H9 (cell line): ENCODE data around the gene MAGI1. TPM values are rescaled to one million over a fixed set of nuclear protein-coding genes. Genes with fewer than 3 reads are reported as not detected.

Source experiments
- DNase-seq: peaks from one replicate; pipeline ENCODE4 v3.0.0-alpha.2; 2017
- H2AFZ ChIP-seq: one replicate; pipeline ENCODE4 v1.6.1; 2013; ENCODE audit warnings: mild to moderate bottlenecking, low read length, control low read depth, moderate library complexity
- H2AK5ac ChIP-seq: 2 replicates; pipeline ENCODE4 v1.6.1; 2013; ENCODE audit warnings: low read length, control low read depth, mixed read lengths; ENCODE audit not compliant: insufficient read length
- H2BK120ac ChIP-seq: one replicate; pipeline ENCODE4 v1.6.1; 2013; ENCODE audit warnings: low read depth, mild to moderate bottlenecking, low read length, control low read depth, inconsistent platforms; ENCODE audit not compliant: poor library complexity, severe bottlenecking
- H2BK12ac ChIP-seq: 2 replicates; pipeline ENCODE4 v1.6.1; 2013; ENCODE audit warnings: low read length, control low read depth, mixed read lengths, low read depth; ENCODE audit not compliant: insufficient read length
- H2BK15ac ChIP-seq: 2 replicates; pipeline ENCODE4 v1.6.1; 2013; ENCODE audit warnings: low read depth, low read length, control low read depth
- H2BK20ac ChIP-seq: one replicate; pipeline ENCODE4 v1.6.1; 2013; ENCODE audit warnings: low read depth, mild to moderate bottlenecking, low read length, control low read depth, inconsistent platforms; ENCODE audit not compliant: poor library complexity, severe bottlenecking
- H2BK5ac ChIP-seq: 2 replicates; pipeline ENCODE4 v1.6.1; 2013; ENCODE audit warnings: low read length, control low read depth, mixed read lengths; ENCODE audit not compliant: insufficient read length
- H3K14ac ChIP-seq: 2 replicates; pipeline ENCODE4 v1.6.1; 2013; ENCODE audit warnings: low read length, control low read depth; ENCODE audit not compliant: insufficient read depth
- H3K18ac ChIP-seq: 2 replicates; pipeline ENCODE4 v1.6.1; 2013; ENCODE audit warnings: low read depth, mild to moderate bottlenecking, mixed read lengths, low read length, control low read depth; ENCODE audit not compliant: insufficient read length
- H3K23ac ChIP-seq: 2 replicates; pipeline ENCODE4 v1.6.1; 2013; ENCODE audit warnings: low read length, control low read depth, mixed read lengths, low read depth; ENCODE audit not compliant: insufficient read length
- H3K23me2 ChIP-seq: 2 replicates; pipeline ENCODE4 v1.6.1; 2013; ENCODE audit warnings: low read depth, mild to moderate bottlenecking, mixed read lengths, low read length, control low read depth; ENCODE audit not compliant: insufficient read length, poor library complexity, severe bottlenecking
- H3K27ac ChIP-seq: 2 replicates; pipeline ENCODE4 v1.5.1; 2013; ENCODE audit warnings: low read length, control low read depth, mixed read lengths, low read depth; ENCODE audit not compliant: insufficient read length
- H3K27me3 ChIP-seq: 2 replicates; pipeline ENCODE4 v1.6.1; 2013; ENCODE audit warnings: low read length, control low read depth, inconsistent platforms; ENCODE audit not compliant: insufficient read depth
- H3K4ac ChIP-seq: 2 replicates; pipeline ENCODE4 v1.6.1; 2013; ENCODE audit warnings: low read depth, mild to moderate bottlenecking, control low read depth, inconsistent platforms, low read length, moderate library complexity
- H3K4me1 ChIP-seq: 2 replicates; pipeline ENCODE4 v1.6.1; 2013; ENCODE audit warnings: low read length, control low read depth, inconsistent platforms; ENCODE audit not compliant: insufficient read depth
- H3K4me2 ChIP-seq: 2 replicates; pipeline ENCODE4 v1.6.1; 2013; ENCODE audit warnings: low read length, control low read depth, mixed read lengths; ENCODE audit not compliant: insufficient read length, insufficient read depth
- H3K56ac ChIP-seq: 2 replicates; pipeline ENCODE4 v1.6.1; 2013; ENCODE audit warnings: low read depth, mild to moderate bottlenecking, mixed read lengths, low read length, control low read depth; ENCODE audit not compliant: insufficient read length
- H3K79me1 ChIP-seq: 2 replicates; pipeline ENCODE4 v1.6.1; 2013; ENCODE audit warnings: low read depth, mild to moderate bottlenecking, moderate library complexity, low read length, control low read depth, inconsistent platforms; ENCODE audit not compliant: insufficient read depth, poor library complexity, severe bottlenecking
- H3K79me2 ChIP-seq: 2 replicates; pipeline ENCODE4 v1.6.1; 2013; ENCODE audit warnings: low read length, control low read depth, inconsistent platforms; ENCODE audit not compliant: insufficient read depth
- H3K9ac ChIP-seq: 2 replicates; pipeline ENCODE4 v1.6.1; 2013; ENCODE audit warnings: low read length, control low read depth, mixed read lengths; ENCODE audit not compliant: insufficient read length; ENCODE audit errors: extremely low read depth
- H3K9me3 ChIP-seq: one replicate; pipeline ENCODE4 v1.6.1; 2013; ENCODE audit warnings: low read depth, low read length, inconsistent platforms; ENCODE audit not compliant: control insufficient read depth
- H3T11ph ChIP-seq: one replicate; pipeline ENCODE4 v1.6.1; 2013; ENCODE audit warnings: mild to moderate bottlenecking, low read length, control low read depth, inconsistent platforms
- H4K20me1 ChIP-seq: one replicate; pipeline ENCODE4 v1.6.1; 2013; ENCODE audit not compliant: control insufficient read depth, insufficient read length, insufficient read depth
- H4K5ac ChIP-seq: 2 replicates; pipeline ENCODE4 v1.6.1; 2013; ENCODE audit warnings: low read depth, mild to moderate bottlenecking, mixed read lengths, low read length, control low read depth; ENCODE audit not compliant: insufficient read length
- H4K8ac ChIP-seq: replicated peaks from 2 replicates; pipeline ENCODE4 v1.6.1; 2013; ENCODE audit warnings: low read length, control low read depth, mixed read lengths, low read depth; ENCODE audit not compliant: insufficient read length
- H4K91ac ChIP-seq: 2 replicates; pipeline ENCODE4 v1.6.1; 2013; ENCODE audit warnings: low read depth, mild to moderate bottlenecking, moderate library complexity, mixed read lengths, low read length, control low read depth; ENCODE audit not compliant: insufficient read length
- H3K27ac Mint-ChIP-seq, 3 experiments: 2 replicates in 2 of 3; 3 replicates in 1 of 3; pipeline ENCODE4 v1.8.0; 2020 to 2021; ENCODE audit warnings: mixed read lengths in 3 of 3, mild to moderate bottlenecking in 1 of 3, moderate library complexity in 1 of 3
- H3K27me3 Mint-ChIP-seq: 2 replicates; pipeline ENCODE4 v1.8.0; 2021; ENCODE audit warnings: low read depth, mild to moderate bottlenecking, moderate library complexity, mixed read lengths
- H3K36me3 Mint-ChIP-seq, 3 experiments: 2 replicates in 2 of 3; 3 replicates in 1 of 3; pipeline ENCODE4 v1.8.0; 2020 to 2021; ENCODE audit warnings: low read depth in 3 of 3, mixed read lengths in 3 of 3; ENCODE audit not compliant: insufficient read depth in 1 of 3
- H3K4me1 Mint-ChIP-seq, 2 experiments: 2 replicates each; pipeline ENCODE4 v1.8.0; 2020; ENCODE audit warnings: mixed read lengths in 2 of 2
- H3K4me3 Mint-ChIP-seq, 2 experiments: 2 replicates in 1 of 2; 3 replicates in 1 of 2; pipeline ENCODE4 v1.8.0; 2020 to 2021; ENCODE audit warnings: mild to moderate bottlenecking in 2 of 2, mixed read lengths in 2 of 2, moderate library complexity in 1 of 2
- H3K9me3 Mint-ChIP-seq, 2 experiments: 2 replicates in 1 of 2; 3 replicates in 1 of 2; pipeline ENCODE4 v1.8.0; 2020; ENCODE audit warnings: mild to moderate bottlenecking in 2 of 2, mixed read lengths in 2 of 2, moderate library complexity in 1 of 2
- WGBS: extraction: QIAGEN DNeasy Blood & Tissue Kit; methylation state at CpG from one replicate; pipeline ENCODE4 v1.1.7; 2013; ENCODE audit warnings: missing lambda C conversion rate, low lambda C conversion rate, mixed read lengths; ENCODE audit not compliant: insufficient read length; ENCODE audit errors: extremely low coverage; 5-methylcytosine and 5-hydroxymethylcytosine counted together
- total RNA-seq: library from RNA; stranded (reverse); gene quantifications from 2 replicates; pipeline ENCODE4 v1.2.1, GENCODE V29; 2021
- TF ChIP-seq, protein P1 (sequence below): fragments of 200-600 bp; sonication (generic); conservative IDR thresholded peaks from 3 replicates; pipeline ENCODE4 v1.8.0; 2021; ENCODE audit warnings: antibody characterized with exemption, mild to moderate bottlenecking

The MAGI1 gene
- total RNA-seq, 1 experiment from 2014 or later = 65.7 TPM

DNA sequence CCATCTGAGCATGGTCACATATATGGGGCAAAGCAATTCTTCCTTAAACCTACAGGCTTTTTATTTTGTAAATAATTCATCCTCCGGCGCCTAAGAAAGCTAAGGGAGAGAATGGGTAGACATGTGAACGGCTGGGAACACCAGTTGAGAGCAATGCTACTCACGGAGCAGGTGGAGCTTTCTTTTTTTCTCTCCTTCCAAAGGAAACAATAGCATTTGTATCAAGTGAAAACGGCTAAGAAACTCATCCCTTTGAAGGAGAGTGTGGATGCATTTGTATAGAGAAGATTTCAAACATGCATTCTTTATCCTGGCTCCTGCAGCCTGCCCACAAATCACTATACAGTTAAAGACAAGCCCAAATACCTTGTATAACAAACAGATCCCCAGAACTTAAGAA lies 637.8 kb downstream of the MAGI1 start:
- H2BK15ac ChIP-seq = no peak overlapping the region
- H3K9ac ChIP-seq = no peak overlapping the region
- H3K4me1 ChIP-seq = peaks cover 22% of the 10 kb centered on the region; the same call in 1 of the 2 replicates
- no peak overlapping the region for H3K56ac ChIP-seq
- no peaks in the 10 kb centered on the region for H3K9me3 ChIP-seq
- H3K79me1 ChIP-seq = no peaks in the 10 kb centered on the region
- H4K5ac ChIP-seq = no peak overlapping the region
- no peak overlapping the region for H3K4ac ChIP-seq
- no peak overlapping the region for H4K91ac ChIP-seq
- peak overlapping the region; percentile 77 to 98 (median 85) for H3K27ac Mint-ChIP-seq
- H2BK120ac ChIP-seq = no peak overlapping the region
- H3K79me2 ChIP-seq = no peaks in the 10 kb centered on the region
- H2BK20ac ChIP-seq = no peak overlapping the region
- no peak overlapping the region for H3K23ac ChIP-seq
- H4K20me1 ChIP-seq = no peaks in the 10 kb centered on the region
- H3K4me1 Mint-ChIP-seq = peaks cover 55 to 68% of the 10 kb centered on the region in 2 experiments
- H3K23me2 ChIP-seq = no peaks in the 10 kb centered on the region
- H2AK5ac ChIP-seq = no peak overlapping the region
- H3K9me3 Mint-ChIP-seq = no peaks in the 10 kb centered on the region
- DNase-seq = no peak
- no peak overlapping the region for H3T11ph ChIP-seq
- no peak overlapping the region for H2BK5ac ChIP-seq
- H3K27ac ChIP-seq = peak overlapping the region; percentile 30
- no peaks in the 10 kb centered on the region for H3K27me3 ChIP-seq
- TF ChIP-seq, protein P1, sequence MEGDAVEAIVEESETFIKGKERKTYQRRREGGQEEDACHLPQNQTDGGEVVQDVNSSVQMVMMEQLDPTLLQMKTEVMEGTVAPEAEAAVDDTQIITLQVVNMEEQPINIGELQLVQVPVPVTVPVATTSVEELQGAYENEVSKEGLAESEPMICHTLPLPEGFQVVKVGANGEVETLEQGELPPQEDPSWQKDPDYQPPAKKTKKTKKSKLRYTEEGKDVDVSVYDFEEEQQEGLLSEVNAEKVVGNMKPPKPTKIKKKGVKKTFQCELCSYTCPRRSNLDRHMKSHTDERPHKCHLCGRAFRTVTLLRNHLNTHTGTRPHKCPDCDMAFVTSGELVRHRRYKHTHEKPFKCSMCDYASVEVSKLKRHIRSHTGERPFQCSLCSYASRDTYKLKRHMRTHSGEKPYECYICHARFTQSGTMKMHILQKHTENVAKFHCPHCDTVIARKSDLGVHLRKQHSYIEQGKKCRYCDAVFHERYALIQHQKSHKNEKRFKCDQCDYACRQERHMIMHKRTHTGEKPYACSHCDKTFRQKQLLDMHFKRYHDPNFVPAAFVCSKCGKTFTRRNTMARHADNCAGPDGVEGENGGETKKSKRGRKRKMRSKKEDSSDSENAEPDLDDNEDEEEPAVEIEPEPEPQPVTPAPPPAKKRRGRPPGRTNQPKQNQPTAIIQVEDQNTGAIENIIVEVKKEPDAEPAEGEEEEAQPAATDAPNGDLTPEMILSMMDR = no peak
- H3K36me3 Mint-ChIP-seq = peaks cover 5 to 10% (median 6%) of the 10 kb centered on the region in 3 experiments
- H3K27me3 Mint-ChIP-seq = no peaks in the 10 kb centered on the region
- no peak overlapping the region for H2BK12ac ChIP-seq
- H3K14ac ChIP-seq = no peak overlapping the region
- H3K18ac ChIP-seq = no peak overlapping the region
- no peak overlapping the region for H4K8ac ChIP-seq
- H3K4me3 Mint-ChIP-seq = peak overlapping the region; percentile 43 to 68
- no peak overlapping the region for H2AFZ ChIP-seq
- H3K4me2 ChIP-seq = peak overlapping the region; percentile 60
- WGBS = no CpG with 5 or more reads among the region's 5 CpGs
